Stimulated activated CD4-positive, alpha-beta T cell treated with anti-CD3 and anti-CD28 coated beads, Interleukin-4, amount 100 ng/mL, for 24 hours (primary cell): Measurements from ENCODE around the gene PPP2R2C.

ENCODE experiments used
- DNase-seq: peaks from one replicate; pipeline ENCODE4 v3.0.0-alpha.2; 2020

Gene PPP2R2C

GRCh38 chr4:6472387-6473263, at the start of gene PPP2R2C:
PPP2R2C (minus strand) TSS chr4:6472614; CDS start chr4:6472229, 385 bp downstream.
- no peak for DNase-seq

- DNase-seq: no peak
These were observed 48.6 kb upstream of the PPP2R2C start for GRCh38 chr4:6520978-6521377.

GRCh38 chr4:6520051-6520636, 47.7 kb upstream of the PPP2R2C start:
- DNase-seq: no peak

GRCh38 chr4:6517171-6517570, 44.8 kb upstream of the PPP2R2C start:
- DNase-seq: no peak

GRCh38 chr4:6516762-6517161, 44.3 kb upstream of the PPP2R2C start:
- DNase-seq: no peak

- DNase-seq: no peak
These were observed 43.9 kb upstream of the PPP2R2C start for GRCh38 chr4:6516281-6516680.

GRCh38 chr4:6513678-6514077, 41.3 kb upstream of the PPP2R2C start:
- DNase-seq: no peak

- no peak for DNase-seq
These were observed 37.2 kb upstream of the PPP2R2C start for GRCh38 chr4:6509587-6509986.

- DNase-seq: no peak
These were observed 34.9 kb upstream of the PPP2R2C start for GRCh38 chr4:6507345-6507744.

- no peak for DNase-seq
These were observed 34.3 kb upstream of the PPP2R2C start for GRCh38 chr4:6506616-6507140.

- DNase-seq: no peak
These were observed 32.6 kb upstream of the PPP2R2C start for GRCh38 chr4:6504900-6505496.

- DNase-seq: no peak
These were observed 30.5 kb upstream of the PPP2R2C start for GRCh38 chr4:6502747-6503465.

- no peak for DNase-seq
These were observed 29.7 kb upstream of the PPP2R2C start for GRCh38 chr4:6502147-6502546.

- DNase-seq: no peak
These were observed 28.8 kb upstream of the PPP2R2C start for GRCh38 chr4:6501171-6501570.

GRCh38 chr4:6500481-6501140, 28.2 kb upstream of the PPP2R2C start:
- DNase-seq: no peak

- DNase-seq: no peak
These were observed 26.8 kb upstream of the PPP2R2C start for GRCh38 chr4:6499238-6499600.

- DNase-seq: no peak
These were observed 26.3 kb upstream of the PPP2R2C start for GRCh38 chr4:6498511-6499237.

GRCh38 chr4:6497796-6498195, 25.4 kb upstream of the PPP2R2C start:
- DNase-seq: no peak

- DNase-seq: no peak
These were observed 23.3 kb upstream of the PPP2R2C start for GRCh38 chr4:6495736-6496135.

- DNase-seq: no peak
These were observed 22.8 kb upstream of the PPP2R2C start for GRCh38 chr4:6495296-6495590.

- DNase-seq: no peak
These were observed 22.2 kb upstream of the PPP2R2C start for GRCh38 chr4:6494431-6495295.
